GM12878 (cell line): ENCODE results near the gene TPRG1. TPM values are rescaled to one million over a fixed set of nuclear protein-coding genes. Genes with fewer than 3 reads are reported as not detected.

Experiments used
- ATAC-seq: fragments of 200-7000 bp; cut with Tn5 transposase; 3 replicates; pipeline ENCODE4 v1.9.1; 2020; ENCODE audit warnings: mild to moderate bottlenecking, moderate library complexity
- BruUV-seq: library from RNA; stranded (reverse); fragments of 400-500 nt; replicated peaks from 2 replicates; lab custom pipeline; 2021; lab: Mats Ljungman, UMichigan
- CTCF ChIA-PET: fragments of 300-600 bp; sonication (Branson Sonifier 250); formaldehyde crosslinking; extraction: SDS; loops from one replicate; lab custom pipeline; 2021; ENCODE audit warnings: inconsistent platforms; lab: Yijun Ruan, JAX
- POLR2A ChIA-PET: fragments of 350-600 bp; formaldehyde crosslinking; extraction: SDS; loops from one replicate; lab custom pipeline; 2021; ENCODE audit warnings: inconsistent platforms; lab: Charles Lee
- RAD21 ChIA-PET: fragments of 300-600 bp; sonication (Branson Sonifier 250); formaldehyde crosslinking; loops from one replicate; lab custom pipeline; 2023; ENCODE audit warnings: antibody characterized with exemption; ENCODE audit not compliant: unreplicated experiment; lab: Charles Lee
- SMC1A ChIA-PET: fragments of 300-600 bp; sonication (Branson Sonifier 250); formaldehyde crosslinking; loops from one replicate; lab custom pipeline; 2023; ENCODE audit not compliant: unreplicated experiment, uncharacterized antibody; lab: Charles Lee
- DNase-seq: peaks from one replicate; pipeline ENCODE4 v3.0.0-alpha.2; 2011; ENCODE audit warnings: low read depth, low spot score
- FAIRE-seq: peaks from 3 replicates; lab custom pipeline; 2011; peaks lifted over from hg19 to GRCh38; lab: Jason Lieb, UNC
- H2AFZ ChIP-seq: 2 replicates; pipeline ENCODE4 v1.6.0; 2011; ENCODE audit warnings: low read depth, low read length, control low read depth; ENCODE audit not compliant: control insufficient read depth
- H3K27ac ChIP-seq: 2 replicates; pipeline ENCODE4 v1.5.1; 2011; ENCODE audit warnings: control low read depth; ENCODE audit not compliant: control insufficient read depth, insufficient read depth
- H3K27me3 ChIP-seq, 2 experiments: replicated peaks in 1 of 2; 2 replicates each; pipeline versions ENCODE4 v1.6.0 to v1.6.1; 2011; ENCODE audit warnings: low read length in 1 of 2; ENCODE audit not compliant: control insufficient read depth in 2 of 2, insufficient read depth in 2 of 2
- H3K36me3 ChIP-seq, 2 experiments: 2 replicates each; pipeline ENCODE4 v1.5.1; 2011; ENCODE audit warnings: low read length in 1 of 2; ENCODE audit not compliant: control insufficient read depth in 2 of 2, insufficient read depth in 2 of 2
- H3K4me1 ChIP-seq: 2 replicates; pipeline ENCODE4 v1.6.1; 2011; ENCODE audit warnings: mild to moderate bottlenecking, low read length, moderate library complexity, mixed read lengths; ENCODE audit not compliant: control insufficient read depth, insufficient read depth
- H3K4me2 ChIP-seq: 2 replicates; pipeline ENCODE4 v1.6.0; 2011; ENCODE audit warnings: control low read depth; ENCODE audit not compliant: control insufficient read depth, insufficient read depth
- H3K4me3 ChIP-seq: fragments of 200-600 bp; sonication (generic); 2 replicates; pipeline ENCODE4 v1.5.1; 2016
- H3K79me2 ChIP-seq: 2 replicates; pipeline ENCODE4 v1.6.0; 2011; ENCODE audit warnings: low read length; ENCODE audit not compliant: control insufficient read depth, insufficient read depth
- H3K9ac ChIP-seq: 2 replicates; pipeline ENCODE4 v1.8.0; 2011; ENCODE audit warnings: low read length, control low read depth, mixed read lengths; ENCODE audit not compliant: control insufficient read depth, insufficient read depth
- H3K9me3 ChIP-seq: replicated peaks from 3 replicates; pipeline ENCODE4 v1.5.1; 2011; ENCODE audit warnings: mild to moderate bottlenecking, low read length; ENCODE audit not compliant: control insufficient read depth, insufficient read depth
- H4K20me1 ChIP-seq: 2 replicates; pipeline ENCODE4 v1.6.0; 2011; ENCODE audit not compliant: control insufficient read depth, insufficient read depth
- CBX3 ChIP-seq: fragments of 200-600 bp; sonication (generic); IDR thresholded peaks from 2 replicates; pipeline ENCODE4 v1.6.1; 2016; ENCODE audit warnings: low read depth, borderline replicate concordance
- CHD1 ChIP-seq: IDR thresholded peaks from 2 replicates; pipeline ENCODE4 v1.6.1; 2012; ENCODE audit warnings: low read depth, low read length, improper control_type of control experiment
- CHD2 ChIP-seq: IDR thresholded peaks from 2 replicates; pipeline ENCODE4 v1.6.1; 2011; ENCODE audit warnings: low read depth, low read length, improper control_type of control experiment, borderline replicate concordance
- CTCF ChIP-seq, 3 experiments: IDR thresholded peaks in 2 of 3; conservative IDR thresholded peaks in 1 of 3; 2 replicates each; pipeline ENCODE4 v1.5.1; 2011; ENCODE audit warnings: low read depth in 3 of 3, low read length in 3 of 3, mild to moderate bottlenecking in 3 of 3, control low read depth in 2 of 3, moderate library complexity in 2 of 3, inconsistent platforms in 1 of 3, mixed read lengths in 1 of 3; ENCODE audit not compliant: control insufficient read depth in 2 of 3, insufficient read depth in 1 of 3; ENCODE audit errors: extremely low read depth in 1 of 3
- E2F4 ChIP-seq: IDR thresholded peaks from 2 replicates; pipeline ENCODE4 v1.6.1; 2012; ENCODE audit warnings: low read depth, low read length, improper control_type of control experiment
- EZH2 ChIP-seq: IDR thresholded peaks from 2 replicates; pipeline ENCODE4 v1.6.1; 2012; ENCODE audit warnings: low read depth, mild to moderate bottlenecking, control low read depth, inconsistent platforms, low read length, borderline replicate concordance; ENCODE audit not compliant: control insufficient read depth
- IRF4 ChIP-seq: IDR thresholded peaks from 2 replicates; pipeline ENCODE4 v1.6.1; 2011; ENCODE audit warnings: low read depth, low read length
- KAT2A ChIP-seq: conservative IDR thresholded peaks from 2 replicates; pipeline ENCODE4 v1.6.1; 2011; ENCODE audit warnings: low read depth, low read length; ENCODE audit not compliant: control insufficient read depth
- LARP7 ChIP-seq: fragments of 450-650 bp; IDR thresholded peaks from 2 replicates; pipeline ENCODE4 v1.6.1; 2017; ENCODE audit warnings: mild to moderate bottlenecking
- NBN ChIP-seq: fragments of 450-650 bp; IDR thresholded peaks from 2 replicates; pipeline ENCODE4 v1.6.1; 2016
- PAX5 ChIP-seq: IDR thresholded peaks from 2 replicates; pipeline ENCODE4 v1.6.1; 2011; ENCODE audit warnings: low read depth, low read length, borderline replicate concordance
- RAD51 ChIP-seq: fragments of 450-650 bp; IDR thresholded peaks from 2 replicates; pipeline ENCODE4 v1.6.1; 2016; ENCODE audit warnings: moderate library complexity, mild to moderate bottlenecking, inconsistent platforms
- RCOR1 ChIP-seq: conservative IDR thresholded peaks from 2 replicates; pipeline ENCODE4 v1.6.1; 2012; ENCODE audit warnings: low read depth, low read length, improper control_type of control experiment
- RELA ChIP-seq: fragments of 450-650 bp; IDR thresholded peaks from 2 replicates; pipeline ENCODE4 v1.8.0; 2014; ENCODE audit warnings: borderline replicate concordance; ENCODE audit not compliant: partially characterized antibody
- USF1 ChIP-seq: IDR thresholded peaks from 2 replicates; pipeline ENCODE4 v1.6.1; 2011; ENCODE audit warnings: borderline replicate concordance, low read depth, mild to moderate bottlenecking, moderate library complexity, mixed read lengths, low read length; ENCODE audit not compliant: insufficient read depth; ENCODE audit errors: extremely low read length
- ZNF274 ChIP-seq: IDR thresholded peaks from one replicate; pipeline ENCODE4 v1.8.0; 2011; ENCODE audit not compliant: insufficient read length, insufficient read depth
- ZNF622 ChIP-seq: fragments of 450-650 bp; IDR thresholded peaks from 2 replicates; pipeline ENCODE4 v1.6.1; 2017; ENCODE audit warnings: mild to moderate bottlenecking, inconsistent platforms
- WGBS: methylation state at CpG from one replicate; pipeline ENCODE4 v1.1.6; 2016; ENCODE audit warnings: low lambda C conversion rate; ENCODE audit not compliant: insufficient replicate concordance, insufficient coverage; ENCODE audit errors: missing lambda C conversion rate; 5-methylcytosine and 5-hydroxymethylcytosine counted together
- in situ Hi-C: fragments of 300-500 bp; cut with MboI; formaldehyde crosslinking; loops from 9 replicates; pipeline ENCODE4 v1.14.3; 2018; ENCODE audit warnings: mixed read lengths
- intact Hi-C: fragments of 100-400 bp; cut with micrococcal nuclease; formaldehyde crosslinking; loops from one replicate; pipeline ENCODE4 v1.14.2; 2022; ENCODE audit not compliant: unreplicated experiment
- polyA plus RNA-seq, 11 experiments: library from polyadenylated mRNA; depleted of rRNA in 4 of 11; unstranded in 6 of 11; stranded (reverse) in 5 of 11; fragments of >200 nt; fragmentation: Nextera tagmentation in 4 of 11; fragmentation: Illumina TruSeq in 1 of 11; extraction: Ambion mirVana in 4 of 11; extraction: Trizol in 1 of 11; gene quantifications; 1 replicate in 1 of 11; 2 replicates in 10 of 11; pipeline versions ENCODE4 v1.2.1 to v1.2.3, GENCODE V29; 2011 to 2016; ENCODE audit warnings: inconsistent platforms in 2 of 11, missing spikeins in 2 of 11, low read depth in 1 of 11
- total RNA-seq, 4 experiments: library from RNA; depleted of rRNA in 3 of 4; stranded (reverse); fragments of >200 nt in 3 of 4; fragmentation: Illumina TruSeq in 1 of 4; extraction: Trizol in 1 of 4; gene quantifications; 2 replicates each; pipeline versions ENCODE4 v1.2.1 to v1.2.3, GENCODE V29; 2013 to 2021

Gene TPRG1
- total and polyA plus RNA-seq, 10 of the 15 experiments (the other 5 are each of a cell fraction or from before 2014, with no cell fraction given), result 0.26 to 30.7 (median 3.6) TPM

GRCh38 chr3:189312866-189313265 is 141.1 kb downstream of the TPRG1 start:
- Histone ChIP-seq H2AFZ (no peak overlapping the region), H3K9ac (no peak overlapping the region)
- no peak for TF ChIP-seq EZH2
- TF ChIP-seq ZNF622, result no peak
- no peak for TF ChIP-seq CBX3
- no peak for TF ChIP-seq E2F4
- TF ChIP-seq CTCF (IDR thresholded peaks at IDR 0.05 in 2 of 3, conservative IDR thresholded peaks at IDR 0.05 in 1 of 3; ENCODE audit: control insufficient read depth in 2 of 3, extremely low read depth in 1 of 3, insufficient read depth in 1 of 3, low read depth in 3 of 3, low read length in 3 of 3), result no peak
- no peak for TF ChIP-seq RELA
- no peak for TF ChIP-seq NBN
- no peak for TF ChIP-seq ZNF274
- TF ChIP-seq USF1, result no peak
- no peak for TF ChIP-seq PAX5
- no peak for TF ChIP-seq RAD51
- TF ChIP-seq CHD1, result no peak
- no peak for TF ChIP-seq KAT2A
- no peak for TF ChIP-seq CHD2
- no peak for TF ChIP-seq RCOR1
- TF ChIP-seq LARP7, result no peak
- no peak for TF ChIP-seq IRF4
- TF ChIP-seq, all 136 proteins: peak for 0
- 0 out of 4 replicates have a peak, but pooled peaks cover 0 to 1% of the 10 kb centered on the region in 2 experiments for H3K27me3 ChIP-seq
- H4K20me1 ChIP-seq, result no peaks in the 10 kb centered on the region
- ChIA-PET RAD21 (no interaction called here), CTCF (interaction anchor here (0.7 to 1.2 kb wide), 2 partner anchors 40 to 278 kb away, joined by 3 read pairs; no protein-coding TSS in a partner anchor), SMC1A (interaction anchor here (1.0 to 1.9 kb wide), 2 partner anchors 9 to 11 kb away, joined by 3 to 6 read pairs; no protein-coding TSS in a partner anchor), POLR2A (interaction anchor here (0.7 kb wide), 1 partner anchor 33 kb away, joined by 3 read pairs; no protein-coding TSS in a partner anchor)
- H3K79me2 ChIP-seq, result no peaks in the 10 kb centered on the region; the same call in 1 of the 2 replicates
- H3K4me2 ChIP-seq, result no peak overlapping the region
- in situ Hi-C loops, result no loop called here
- H3K9me3 ChIP-seq, result no peaks in the 10 kb centered on the region; the same call in 2 of the 3 replicates
- WGBS, result 92% methylated on average over 4 of the region's 4 CpGs
- no peak overlapping the region for H3K27ac ChIP-seq
- FAIRE-seq (no peak), ATAC-seq (no peak), DNase-seq (no peak)
- H3K36me3 ChIP-seq, result no peaks in the 10 kb centered on the region
- peaks cover 6% of the 10 kb centered on the region for H3K4me1 ChIP-seq
- BruUV-seq, result no TSS peak
- H3K4me3 ChIP-seq, result no peak overlapping the region
- intact Hi-C loops, result no loop called here
